ENCODE data around the gene PIK3R5.

PIK3R5 gene

DNA sequence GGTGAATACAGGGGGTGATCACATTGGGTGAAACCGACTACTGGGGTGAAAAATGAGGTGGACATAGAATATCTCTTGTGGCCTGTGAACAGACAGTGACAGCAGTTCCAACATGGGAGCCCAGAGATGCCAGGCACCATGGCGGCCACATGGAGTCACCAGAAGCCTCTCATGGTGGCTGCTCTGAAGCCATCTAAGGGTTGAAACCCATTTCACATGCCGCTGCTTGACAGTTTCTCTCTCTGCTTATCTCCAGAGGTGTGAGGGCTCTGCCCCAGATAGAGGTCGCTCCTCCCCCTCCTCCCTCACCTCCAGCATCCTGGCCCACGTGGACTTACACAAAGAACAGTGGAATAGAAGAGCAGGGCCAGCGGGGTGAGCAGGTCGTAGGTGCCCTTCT is 60.2 kb downstream of the PIK3R5 start:
- TF ChIP-seq, protein P1, sequence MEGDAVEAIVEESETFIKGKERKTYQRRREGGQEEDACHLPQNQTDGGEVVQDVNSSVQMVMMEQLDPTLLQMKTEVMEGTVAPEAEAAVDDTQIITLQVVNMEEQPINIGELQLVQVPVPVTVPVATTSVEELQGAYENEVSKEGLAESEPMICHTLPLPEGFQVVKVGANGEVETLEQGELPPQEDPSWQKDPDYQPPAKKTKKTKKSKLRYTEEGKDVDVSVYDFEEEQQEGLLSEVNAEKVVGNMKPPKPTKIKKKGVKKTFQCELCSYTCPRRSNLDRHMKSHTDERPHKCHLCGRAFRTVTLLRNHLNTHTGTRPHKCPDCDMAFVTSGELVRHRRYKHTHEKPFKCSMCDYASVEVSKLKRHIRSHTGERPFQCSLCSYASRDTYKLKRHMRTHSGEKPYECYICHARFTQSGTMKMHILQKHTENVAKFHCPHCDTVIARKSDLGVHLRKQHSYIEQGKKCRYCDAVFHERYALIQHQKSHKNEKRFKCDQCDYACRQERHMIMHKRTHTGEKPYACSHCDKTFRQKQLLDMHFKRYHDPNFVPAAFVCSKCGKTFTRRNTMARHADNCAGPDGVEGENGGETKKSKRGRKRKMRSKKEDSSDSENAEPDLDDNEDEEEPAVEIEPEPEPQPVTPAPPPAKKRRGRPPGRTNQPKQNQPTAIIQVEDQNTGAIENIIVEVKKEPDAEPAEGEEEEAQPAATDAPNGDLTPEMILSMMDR (IDR thresholded peaks at IDR 0.05): no peak

- TF ChIP-seq, protein P1 (IDR thresholded peaks at IDR 0.05): no peak
Observed at GRCh38 chr17:8904686-8905085, 60.8 kb downstream of the PIK3R5 start.

DNA sequence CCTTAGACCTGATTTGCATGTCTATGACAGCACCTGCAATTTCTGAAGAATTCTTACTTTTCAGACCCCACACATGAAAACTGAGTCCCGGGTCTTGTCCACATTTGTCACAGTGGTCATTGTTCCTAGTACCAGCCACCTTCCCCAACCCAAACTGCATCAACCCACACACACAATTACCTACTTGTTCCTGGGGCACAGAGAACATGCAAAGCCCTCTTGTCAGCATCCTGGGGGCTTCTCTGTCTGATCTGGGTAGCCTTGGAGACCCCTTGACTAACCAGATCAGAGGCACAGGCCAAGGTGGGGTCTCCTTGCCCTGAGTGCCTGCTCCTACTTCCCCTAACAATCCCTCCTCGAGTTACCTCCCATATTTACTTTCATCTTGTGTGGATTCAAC is 61.3 kb downstream of the PIK3R5 start:
- TF ChIP-seq, protein P1 (IDR thresholded peaks at IDR 0.05): no peak

- TF ChIP-seq, protein P1 (IDR thresholded peaks at IDR 0.05): no peak
Observed at GRCh38 chr17:8900626-8901585, 64.6 kb downstream of the PIK3R5 start.

DNA sequence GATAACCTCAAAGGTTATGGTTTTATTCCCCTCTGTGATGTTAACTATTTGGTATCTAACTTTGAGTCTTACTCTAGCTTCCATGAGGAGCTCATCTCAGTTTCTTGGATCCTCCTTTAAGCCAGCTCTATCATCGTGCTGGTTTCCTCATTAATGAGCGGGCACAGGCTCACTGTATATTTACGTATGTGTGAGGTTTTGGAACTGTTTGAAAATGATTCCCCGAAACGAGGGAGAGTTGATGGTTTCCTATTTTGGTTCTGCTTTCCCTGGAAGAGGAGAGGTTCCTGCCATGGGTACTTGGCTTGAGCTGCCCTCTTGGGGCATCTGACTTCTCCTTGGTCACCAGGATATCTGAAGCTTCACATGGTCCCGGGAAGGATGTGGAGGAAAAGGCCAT is 65.3 kb downstream of the PIK3R5 start:
- TF ChIP-seq, protein P1 (IDR thresholded peaks at IDR 0.05): no peak

DNA sequence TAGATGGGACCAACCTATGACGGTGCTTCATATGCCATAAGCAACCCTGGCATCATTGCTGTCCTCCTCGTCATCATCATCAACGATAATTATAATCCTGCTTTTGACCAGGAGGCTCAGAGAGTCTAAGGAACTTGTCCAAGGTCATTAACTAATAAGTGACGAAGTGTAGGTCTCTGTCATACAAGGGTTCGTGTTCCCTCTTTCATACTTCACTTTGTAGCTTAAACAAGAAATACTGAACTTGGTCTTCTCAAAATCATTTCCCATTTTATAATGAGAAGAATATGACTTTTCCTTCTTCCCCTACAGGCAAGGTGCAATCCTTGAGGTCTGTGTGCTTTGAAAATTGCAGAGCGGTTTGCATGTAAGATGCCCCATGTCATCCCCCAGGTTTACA is 66.9 kb downstream of the PIK3R5 start:
- TF ChIP-seq, protein P1 (IDR thresholded peaks at IDR 0.05): no peak

- TF ChIP-seq, protein P1 (IDR thresholded peaks at IDR 0.05): no peak
Observed at GRCh38 chr17:8898126-8898525, 67.4 kb downstream of the PIK3R5 start.

Measured in LNCAP (cell line).